ENCODE measurements around the gene ZFPL1. TPM values are rescaled to one million over a fixed set of nuclear protein-coding genes. Genes with fewer than 3 reads are reported as not detected.

ZFPL1 gene
- total RNA-seq, 4 donors from 2014 or later, result 35.7 to 42.0 (median 40.6) TPM

DNA sequence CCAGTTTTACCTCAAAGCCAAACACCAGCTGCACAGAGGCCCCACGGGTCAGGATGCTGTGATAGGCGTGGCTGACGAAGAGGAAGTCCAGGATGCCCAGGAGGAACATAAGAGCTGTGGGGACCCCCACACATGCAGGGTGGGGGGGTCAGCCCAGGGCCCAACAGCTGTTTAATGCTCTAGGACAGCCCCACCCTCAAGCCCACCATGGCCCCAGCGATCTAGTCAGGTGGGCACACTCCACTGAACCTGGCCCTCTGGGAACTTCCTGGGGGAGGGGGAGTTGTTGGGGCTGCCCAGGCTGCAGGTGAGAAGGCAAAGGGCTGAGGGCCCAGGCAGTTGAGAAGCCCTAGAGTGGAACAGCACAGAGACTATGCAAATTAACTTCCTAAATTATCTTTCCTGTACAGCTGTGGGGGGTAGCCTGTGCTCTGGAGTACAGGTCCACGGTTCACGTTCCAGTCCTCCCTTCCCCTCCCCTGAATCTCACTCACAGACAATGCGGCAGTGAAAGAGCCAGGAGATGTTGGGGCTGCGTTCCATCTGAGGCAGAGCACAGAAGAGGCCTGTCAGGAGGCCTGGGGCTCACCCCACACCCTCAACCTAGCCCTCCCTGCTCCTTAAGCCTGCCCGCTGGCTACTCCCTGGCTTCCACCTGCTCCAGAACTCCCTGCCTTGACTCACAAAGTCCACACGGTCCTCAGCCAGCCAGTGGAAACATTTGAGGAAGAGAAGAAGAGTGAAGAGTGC, 48.4 kb downstream of the ZFPL1 start:
- ATAC-seq (no peak), DNase-seq (no peak)
- TF ChIP-seq POLR2A (IDR thresholded peaks at IDR 0.05) (no peak), CTCF (IDR thresholded peaks at IDR 0.05 in 4 of 5, conservative IDR thresholded peaks at IDR 0.05 in 1 of 5) (no peak)
- intact Hi-C loops (cut with DNase I; ENCODE audit: low total_unique reads), result loop anchor here (2.0 kb wide), 1 partner anchor 724 kb away; no protein-coding TSS in a partner anchor
- no peak overlapping the region for H3K4me3 ChIP-seq
- H3K9me3 ChIP-seq, result no peaks in the 10 kb centered on the region
- peaks cover 27 to 29% of the 10 kb centered on the region in 2 donors for H3K4me1 ChIP-seq
- in situ Hi-C loops (cut with MboI; ENCODE audit: low sequenced_read_pairs in 4 of 4), result no loop called here
- H3K36me3 ChIP-seq, result peaks cover 0 to 55% of the 10 kb centered on the region in 2 donors
- peak overlapping the region in 2 of 4 donors; percentile 13 to 99 for H3K27ac ChIP-seq
- no peaks in the 10 kb centered on the region for H3K27me3 ChIP-seq

- peaks cover 27 to 29% of the 10 kb centered on the region in 2 donors for H3K4me1 ChIP-seq
- no peaks in the 10 kb centered on the region for H3K27me3 ChIP-seq
- ATAC-seq (no peak), DNase-seq (no peak)
- intact Hi-C loops (cut with DNase I; ENCODE audit: low total_unique reads), result loop anchor here (2.0 kb wide), 1 partner anchor 724 kb away; no protein-coding TSS in a partner anchor
- peaks cover 0 to 48% of the 10 kb centered on the region in 2 donors for H3K36me3 ChIP-seq
- in situ Hi-C loops (cut with MboI; ENCODE audit: low sequenced_read_pairs in 4 of 4), result no loop called here
- H3K4me3 ChIP-seq, result peak overlapping the region; percentile 84 to 99 (median 92)
- no peaks in the 10 kb centered on the region for H3K9me3 ChIP-seq
- peak overlapping the region; percentile 87 to 99 (median 98) for H3K27ac ChIP-seq
- TF ChIP-seq POLR2A (IDR thresholded peaks at IDR 0.05), result no peak
- TF ChIP-seq CTCF (IDR thresholded peaks at IDR 0.05 in 4 of 5, conservative IDR thresholded peaks at IDR 0.05 in 1 of 5), result no peak
These were observed 49.1 kb downstream of the ZFPL1 start for GRCh38 chr11:65132988-65133700.

GRCh38 chr11:65133724-65134123, 49.7 kb downstream of the ZFPL1 start:
- peak overlapping the region; percentile 87 to 99 (median 98) for H3K27ac ChIP-seq
- no peak for TF ChIP-seq POLR2A (IDR thresholded peaks at IDR 0.05)
- no peak for TF ChIP-seq CTCF (IDR thresholded peaks at IDR 0.05 in 4 of 5, conservative IDR thresholded peaks at IDR 0.05 in 1 of 5)
- H3K27me3 ChIP-seq, result no peaks in the 10 kb centered on the region
- DNase-seq (peak in 1 of 2 donors; percentile 47), ATAC-seq (no peak)
- H3K9me3 ChIP-seq, result no peaks in the 10 kb centered on the region
- intact Hi-C loops (cut with DNase I; ENCODE audit: low total_unique reads) (loop anchor here (1.0 to 2.0 kb wide), 3 partner anchors 11 to 723 kb away; partner anchors contain the start of genes FAU and MRPL49), in situ Hi-C loops (cut with MboI; ENCODE audit: low sequenced_read_pairs in 4 of 4) (no loop called here)
- peak overlapping the region; percentile 84 to 99 (median 92) for H3K4me3 ChIP-seq
- H3K36me3 ChIP-seq, result peaks cover 0 to 42% of the 10 kb centered on the region in 2 donors
- H3K4me1 ChIP-seq, result peaks cover 27 to 29% of the 10 kb centered on the region in 2 donors

DNA sequence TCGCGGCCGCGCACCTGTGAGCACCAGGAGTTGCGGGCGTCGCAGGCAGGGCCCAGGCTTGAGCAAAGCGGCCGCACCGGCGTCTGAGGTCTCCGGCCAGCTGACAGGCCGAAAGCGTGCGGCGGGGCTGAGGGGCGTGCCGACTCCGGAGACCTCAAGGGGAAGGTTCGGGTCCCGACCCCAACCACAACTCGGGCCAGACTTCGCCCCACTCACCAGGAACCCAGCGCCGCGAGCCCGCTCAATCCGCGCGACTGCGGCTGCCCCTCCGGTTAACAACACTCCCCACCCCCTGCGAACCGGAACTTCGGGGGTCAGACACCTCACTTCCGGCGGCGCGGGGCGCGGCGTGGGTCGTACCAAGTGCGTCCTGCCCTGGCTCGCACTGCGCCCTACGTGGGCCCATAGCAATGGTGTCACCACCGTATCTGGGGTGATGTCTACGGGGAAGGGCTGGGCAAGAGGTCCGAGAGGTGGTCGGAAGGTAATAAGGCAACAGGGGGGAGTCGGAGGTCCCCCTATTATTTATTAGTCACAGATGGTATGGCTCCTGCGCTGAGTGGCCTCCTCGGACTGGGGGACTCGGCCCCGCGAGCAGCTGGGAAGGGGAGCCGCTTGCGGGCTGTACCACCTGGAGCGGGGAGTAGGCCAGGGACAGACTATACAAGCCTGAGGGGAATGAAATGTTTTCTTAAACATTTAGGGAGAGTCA, 50.4 kb downstream of the ZFPL1 start, which contains the start of gene SYVN1:
Gene SYVN1, minus strand, starts transcription at position 280 of the 712 bp plus-strand sequence. CDS start 918 bp downstream, outside the sequence.
- peaks cover 27 to 29% of the 10 kb centered on the region in 2 donors for H3K4me1 ChIP-seq
- peak within 1 kb of the TSS; percentile 84 to 99 (median 92) for H3K4me3 ChIP-seq
- DNase-seq (peak; percentile 83 to 89), ATAC-seq (peak; percentile 82 to 84)
- TF ChIP-seq POLR2A (IDR thresholded peaks at IDR 0.05) (peak; percentile 97 to 98), CTCF (IDR thresholded peaks at IDR 0.05 in 4 of 5, conservative IDR thresholded peaks at IDR 0.05 in 1 of 5) (peak in 1 of 5 experiments; percentile 24)
- peak within 1 kb of the TSS; percentile 87 to 99 (median 98) for H3K27ac ChIP-seq
- H3K9me3 ChIP-seq, result no peaks in the 10 kb centered on the region
- H3K27me3 ChIP-seq, result no peaks in the 10 kb centered on the region
- H3K36me3 ChIP-seq, result peaks cover 0 to 35% of the 10 kb centered on the region in 2 donors
- intact Hi-C loops (cut with DNase I; ENCODE audit: low total_unique reads), result loop anchor here (1.0 kb wide), 2 partner anchors 12 to 22 kb away; partner anchors contain the start of genes FAU and MRPL49
- in situ Hi-C loops (cut with MboI; ENCODE audit: low sequenced_read_pairs in 4 of 4), result no loop called here
